Gastroesophageal sphincter (tissue), 3 donors: Measurements from ENCODE around the gene NUP98.

Source experiments
- CTCF ChIP-seq, 4 experiments: fragments of 200-600 bp in 2 of 4; fragments of 450-650 bp in 2 of 4; sonication (generic) in 1 of 4; IDR thresholded peaks; one replicate each; pipeline ENCODE4 v1.5.1; 2017 to 2019; ENCODE audit warnings: antibody characterized with exemption in 4 of 4, mild to moderate bottlenecking in 2 of 4, moderate library complexity in 2 of 4
- POLR2AphosphoS5 ChIP-seq: sonication (generic); formaldehyde crosslinking; IDR thresholded peaks from one replicate; pipeline ENCODE4 v1.6.1; 2017; ENCODE audit warnings: antibody characterized with exemption

GRCh38 chr11:3700910-3701309 is 96.4 kb downstream of the NUP98 start:
- no peak for TF ChIP-seq CTCF (IDR thresholded peaks at IDR 0.05)
- TF ChIP-seq POLR2AphosphoS5, result no peak
